Activated gamma-delta T cell treated with Interleukin-2 at 50 U/mL for 16 hours (primary cell): ENCODE data around the gene LILRB3.
"Not testable (repeated sequence)": the region's sequence is repeated elsewhere in the genome, so short reads cannot be mapped to it uniquely, and the experiment has no call there.

Source experiments
- DNase-seq: peaks from one replicate; pipeline ENCODE4 v3.0.0-alpha.2; 2020

The LILRB3 gene

GRCh38 chr19:54189145-54189734 lies 33.6 kb downstream of the LILRB3 start, which contains the start of gene MBOAT7:
Gene MBOAT7 (minus strand): TSS chr19:54189580. CDS start chr19:54188508, 1,072 bp downstream.
- DNase-seq, result no peak

GRCh38 chr19:54188215-54188871 lies 34.5 kb downstream of the LILRB3 start:
- DNase-seq, result peak; percentile 49

- no peak for DNase-seq
Measured at GRCh38 chr19:54186934-54187381, 35.8 kb downstream of the LILRB3 start.

GRCh38 chr19:54186351-54186750 lies 36.5 kb downstream of the LILRB3 start:
- DNase-seq, result no peak

- DNase-seq, result no peak
Measured at GRCh38 chr19:54183431-54183830, 39.4 kb downstream of the LILRB3 start.

- not testable (repeated sequence) for DNase-seq
Measured at GRCh38 chr19:54181894-54182293, 40.9 kb downstream of the LILRB3 start.

GRCh38 chr19:54180691-54181091 lies 42.1 kb downstream of the LILRB3 start:
- no peak for DNase-seq

GRCh38 chr19:54179921-54180461 lies 42.8 kb downstream of the LILRB3 start:
- DNase-seq, result no peak

GRCh38 chr19:54179262-54179852 lies 43.5 kb downstream of the LILRB3 start:
- no peak for DNase-seq

- DNase-seq, result no peak
Measured at GRCh38 chr19:54178581-54179261, 44.1 kb downstream of the LILRB3 start.

- no peak for DNase-seq
Measured at GRCh38 chr19:54173951-54174834, 48.6 kb downstream of the LILRB3 start.

- no peak for DNase-seq
Measured at GRCh38 chr19:54173359-54173699, 49.5 kb downstream of the LILRB3 start.

- no peak for DNase-seq
Measured at GRCh38 chr19:54172471-54173358, 50.1 kb downstream of the LILRB3 start, which contains the start of gene TMC4. Gene TMC4 (minus strand): TSS chr19:54173160. CDS start chr19:54173117, 43 bp downstream.

- DNase-seq, result not testable (repeated sequence)
Measured at GRCh38 chr19:54171736-54172431, 50.9 kb downstream of the LILRB3 start.

- DNase-seq, result no peak
Measured at GRCh38 chr19:54169149-54169740, 53.6 kb downstream of the LILRB3 start.

GRCh38 chr19:54168174-54168917 lies 54.5 kb downstream of the LILRB3 start:
- peak; percentile 92 for DNase-seq
